Superior temporal gyrus (tissue), 1 donor: ENCODE measurements around the gene FAM20C.

Source experiments
- DNase-seq: peaks from one replicate; pipeline ENCODE4 v3.0.0-alpha.2; 2016; ENCODE audit errors: extremely low spot score

The FAM20C gene

GRCh38 chr7:208816-209215 is 16.4 kb downstream of the FAM20C start:
- no peak for DNase-seq

DNA sequence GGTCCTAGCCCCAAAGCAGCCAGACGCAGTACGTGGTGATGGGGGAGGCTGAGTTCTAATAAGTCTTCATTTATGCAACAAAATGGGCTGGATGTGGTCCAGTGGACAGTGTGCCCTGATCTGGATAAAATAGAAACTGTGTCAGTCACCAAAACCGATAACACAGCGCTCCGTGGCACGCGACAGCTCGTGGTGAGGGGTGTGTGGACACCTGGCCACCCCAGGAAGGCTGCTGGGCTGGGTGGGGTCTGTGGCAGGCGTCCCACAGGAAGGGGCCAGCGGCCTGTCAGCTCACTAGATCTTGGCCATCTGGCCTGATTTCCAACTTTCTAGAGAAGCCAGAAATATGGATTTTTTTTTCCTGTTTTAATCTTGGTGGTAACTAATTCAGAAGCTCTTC is 17.0 kb downstream of the FAM20C start:
- no peak for DNase-seq

- no peak for DNase-seq
Observed at GRCh38 chr7:209906-210305, 17.5 kb downstream of the FAM20C start.

DNA sequence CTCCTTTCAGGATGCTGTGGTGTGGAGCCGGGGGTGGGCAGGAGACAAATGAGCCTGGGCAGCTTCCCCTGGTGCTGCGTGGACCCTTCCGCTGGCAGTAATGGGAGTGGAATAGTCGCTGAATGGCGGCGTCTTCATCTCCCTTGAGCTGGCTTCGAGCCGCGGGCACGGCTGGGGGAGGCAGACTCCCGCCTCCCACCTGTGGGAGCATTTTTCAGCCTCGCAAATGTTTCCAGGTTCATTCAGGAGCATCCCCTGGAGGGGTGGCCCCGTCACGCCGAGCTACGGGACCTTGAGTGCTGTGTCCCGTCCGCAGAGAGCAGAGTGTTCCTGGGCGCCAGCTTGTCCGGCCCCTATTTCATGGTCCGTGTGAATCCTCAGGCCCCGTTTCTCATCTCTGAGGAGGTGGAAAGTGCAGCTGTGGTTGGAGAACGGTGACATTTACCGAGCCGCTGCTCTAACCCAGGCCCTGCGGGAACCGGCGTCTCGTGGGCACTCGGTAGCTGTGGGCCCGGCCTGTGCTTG is 18.1 kb downstream of the FAM20C start:
- no peak for DNase-seq

DNA sequence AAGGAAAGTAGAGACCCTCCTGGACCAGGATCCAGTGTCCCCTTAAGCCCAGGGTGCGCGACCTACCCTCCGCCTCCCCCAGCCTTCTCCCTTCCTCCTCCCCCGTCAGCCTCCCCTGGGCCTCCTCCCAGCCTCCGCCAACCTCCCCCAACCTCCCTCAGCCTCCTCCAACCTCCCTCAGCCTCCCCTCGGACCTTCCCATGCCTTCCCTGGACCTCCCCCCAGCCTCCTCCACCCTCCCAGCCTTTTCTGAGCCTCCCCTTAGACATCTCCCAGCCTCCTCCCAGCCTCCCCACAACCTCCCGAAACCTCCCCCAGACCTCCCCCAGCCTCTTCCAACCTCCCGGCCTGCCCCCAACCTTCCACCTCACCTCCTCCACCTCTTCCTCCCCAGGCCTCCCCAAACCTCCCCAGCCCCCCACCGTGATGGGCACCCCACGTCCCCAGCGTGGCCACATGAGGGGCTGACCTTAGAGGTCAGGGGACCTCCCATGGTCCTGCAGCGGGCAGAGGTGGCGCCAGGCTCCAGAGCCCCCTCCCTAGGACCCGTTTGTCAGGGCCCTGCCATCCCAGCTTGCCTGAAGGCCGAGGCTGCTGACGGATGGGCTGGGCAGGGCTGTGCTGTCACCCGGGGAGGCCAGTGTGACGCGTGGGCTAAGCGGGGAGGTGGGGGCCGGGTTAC is 18.8 kb downstream of the FAM20C start:
- DNase-seq = no peak

DNA sequence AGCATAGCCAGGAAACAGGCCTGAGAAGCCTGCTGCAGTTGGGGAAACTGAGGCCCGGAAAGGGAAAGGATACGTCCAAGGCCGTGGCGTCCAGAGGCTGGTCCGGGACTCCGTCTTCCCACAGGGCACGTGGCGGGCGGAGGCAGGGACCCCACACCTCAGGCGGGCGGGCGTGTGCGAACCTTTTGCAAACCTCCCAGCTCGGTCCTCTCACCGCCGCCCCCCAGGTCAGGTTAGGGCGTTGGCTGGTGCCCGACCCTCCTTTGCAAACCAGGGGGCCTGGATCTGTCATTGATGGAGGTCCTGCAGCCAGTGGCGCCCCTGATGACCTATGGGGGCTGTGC is 19.3 kb downstream of the FAM20C start:
- DNase-seq = no peak

GRCh38 chr7:212754-213153 is 20.4 kb downstream of the FAM20C start:
- DNase-seq = no peak

DNA sequence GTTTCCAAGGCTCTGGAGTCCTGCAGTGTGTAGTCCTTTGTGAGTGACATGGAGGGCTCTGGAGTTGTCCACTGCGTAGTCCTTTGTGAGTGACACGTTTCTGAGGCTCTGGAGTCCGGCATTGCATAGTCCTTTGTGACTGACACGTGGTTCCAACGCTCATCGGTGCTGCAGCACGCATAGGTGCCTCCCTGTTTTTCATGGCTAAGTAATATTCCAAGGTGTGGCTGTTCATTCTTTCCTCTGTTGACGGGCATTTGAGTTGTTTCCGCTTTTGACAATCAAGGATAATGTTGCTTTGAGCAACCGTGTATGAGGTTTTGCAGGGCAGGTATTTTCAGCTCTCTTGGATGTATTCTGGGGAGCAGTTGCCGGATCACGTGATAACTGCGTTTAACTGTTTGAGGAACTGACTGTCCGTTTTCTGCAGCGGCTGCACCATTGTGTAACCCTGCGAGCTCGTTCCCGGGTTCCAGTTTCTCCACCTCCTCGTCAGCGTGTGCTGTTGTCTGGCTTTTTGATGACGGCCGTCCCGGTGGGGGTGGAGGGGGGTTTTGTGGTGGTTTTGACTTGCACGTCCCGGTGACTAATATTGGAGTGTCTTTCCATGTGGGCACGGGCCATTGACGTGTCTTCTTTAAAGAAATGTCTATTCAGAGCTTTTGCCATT is 21.1 kb downstream of the FAM20C start:
- DNase-seq = no peak

GRCh38 chr7:214410-215212 is 22.2 kb downstream of the FAM20C start:
- no peak for DNase-seq

GRCh38 chr7:216360-217300 is 24.3 kb downstream of the FAM20C start:
- no peak for DNase-seq

DNA sequence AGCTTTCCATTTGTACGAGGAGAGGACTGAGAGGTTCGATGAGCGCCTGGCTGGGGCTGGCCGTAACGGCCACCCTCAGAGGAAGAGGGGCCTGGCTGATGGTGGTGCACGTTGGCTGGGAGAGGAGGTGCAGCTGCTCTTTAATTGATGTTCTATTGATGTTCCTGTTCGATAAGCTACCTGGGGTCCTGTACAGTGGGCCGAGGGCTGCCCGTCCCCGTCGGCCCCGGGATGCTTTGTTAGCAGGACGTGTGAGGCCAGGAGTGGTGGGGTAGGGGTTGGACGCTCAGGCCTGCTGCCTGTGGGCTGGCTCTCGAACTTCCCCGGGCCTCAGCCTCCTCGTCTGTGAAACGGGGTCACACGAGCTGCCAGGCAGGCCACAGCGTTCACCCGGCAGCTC is 25.4 kb downstream of the FAM20C start:
- no peak for DNase-seq

DNA sequence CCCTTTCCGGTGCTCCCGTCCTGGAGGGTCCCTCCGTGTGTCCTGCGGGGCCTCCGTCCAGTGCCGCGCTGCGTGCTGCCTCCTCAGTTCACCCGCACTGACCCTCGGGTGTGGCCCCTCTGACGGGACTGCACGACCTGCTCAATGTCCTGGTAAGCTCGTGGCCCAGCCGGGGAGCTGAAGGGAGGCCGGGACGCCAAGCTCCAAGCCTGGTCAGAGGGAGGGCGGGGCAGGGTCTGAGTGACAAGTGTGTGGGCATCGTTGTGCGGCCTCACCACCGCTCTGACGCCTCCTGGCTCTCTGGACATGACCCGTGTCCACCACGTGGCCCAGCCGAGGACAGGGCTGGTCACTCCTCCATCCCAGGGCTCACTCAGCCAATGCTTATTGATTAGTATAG is 25.9 kb downstream of the FAM20C start:
- DNase-seq = no peak

DNA sequence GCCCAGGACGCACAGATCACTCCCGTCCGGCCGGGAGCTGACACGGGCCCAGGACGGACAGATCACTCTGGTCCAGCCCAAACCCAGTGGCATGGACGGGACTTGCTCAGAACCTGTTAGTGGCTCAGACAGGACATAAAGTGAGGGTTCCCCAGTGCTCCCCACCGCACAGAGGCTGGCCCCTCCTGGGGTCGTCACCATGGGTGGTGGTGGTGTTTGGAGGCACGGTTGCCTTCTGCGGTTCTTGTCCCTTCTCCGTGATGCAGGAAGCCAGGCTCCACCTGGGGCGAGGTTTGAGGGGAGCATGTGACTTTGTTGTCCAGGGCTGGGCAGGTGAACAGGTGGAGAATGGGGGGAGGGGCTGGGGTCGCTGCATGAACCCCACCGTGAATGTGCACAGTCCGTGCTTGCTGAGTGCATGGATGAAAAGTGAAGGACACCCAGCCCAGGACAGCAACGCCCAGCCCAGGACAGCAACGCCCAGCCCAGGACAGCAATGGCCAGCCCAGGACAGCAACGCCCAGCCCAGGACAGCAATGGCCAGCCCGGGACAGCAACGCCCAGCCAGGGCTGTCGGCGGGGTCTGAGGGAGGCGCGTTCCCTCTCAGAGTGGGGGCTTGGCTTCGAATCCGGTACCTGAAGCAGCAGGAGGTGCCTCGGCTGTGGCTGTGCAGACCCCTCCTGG is 26.7 kb downstream of the FAM20C start:
- no peak for DNase-seq

- DNase-seq = peak; percentile 47
Observed at GRCh38 chr7:219581-220150, 27.3 kb downstream of the FAM20C start.

DNA sequence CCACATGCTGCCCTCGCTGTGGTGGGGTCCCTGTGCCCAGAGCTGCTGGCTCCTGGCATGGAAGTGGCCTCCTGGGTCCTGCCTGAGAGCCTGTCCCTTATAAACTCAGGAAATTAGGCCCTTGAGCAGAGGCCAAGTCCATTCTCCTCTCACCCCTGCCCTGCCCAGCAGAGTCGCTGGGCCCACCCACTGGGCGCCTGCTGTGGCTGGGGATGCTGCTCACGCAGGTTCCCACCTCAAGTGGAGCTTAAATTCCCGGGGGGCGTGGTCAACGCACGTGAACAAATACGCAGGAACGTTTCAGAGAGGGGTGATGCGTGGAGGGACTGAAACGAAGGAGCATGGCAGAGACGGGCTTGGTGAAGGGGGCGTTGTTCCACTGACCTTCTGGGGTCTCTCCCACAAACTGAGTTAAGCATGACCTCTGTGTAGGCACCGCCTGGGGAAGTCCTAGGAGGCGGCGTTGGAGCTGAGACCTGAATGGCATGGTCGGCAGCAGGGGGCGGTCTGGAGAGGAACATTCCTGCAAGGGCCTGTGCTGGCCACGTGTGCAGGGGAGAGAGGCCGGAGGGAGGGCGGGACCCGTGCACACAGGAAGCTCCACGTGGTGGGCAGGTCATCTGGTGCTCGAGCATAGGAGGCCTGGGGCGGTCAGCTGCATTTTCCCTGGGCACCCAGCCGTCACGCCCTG is 27.9 kb downstream of the FAM20C start:
- DNase-seq = no peak

DNA sequence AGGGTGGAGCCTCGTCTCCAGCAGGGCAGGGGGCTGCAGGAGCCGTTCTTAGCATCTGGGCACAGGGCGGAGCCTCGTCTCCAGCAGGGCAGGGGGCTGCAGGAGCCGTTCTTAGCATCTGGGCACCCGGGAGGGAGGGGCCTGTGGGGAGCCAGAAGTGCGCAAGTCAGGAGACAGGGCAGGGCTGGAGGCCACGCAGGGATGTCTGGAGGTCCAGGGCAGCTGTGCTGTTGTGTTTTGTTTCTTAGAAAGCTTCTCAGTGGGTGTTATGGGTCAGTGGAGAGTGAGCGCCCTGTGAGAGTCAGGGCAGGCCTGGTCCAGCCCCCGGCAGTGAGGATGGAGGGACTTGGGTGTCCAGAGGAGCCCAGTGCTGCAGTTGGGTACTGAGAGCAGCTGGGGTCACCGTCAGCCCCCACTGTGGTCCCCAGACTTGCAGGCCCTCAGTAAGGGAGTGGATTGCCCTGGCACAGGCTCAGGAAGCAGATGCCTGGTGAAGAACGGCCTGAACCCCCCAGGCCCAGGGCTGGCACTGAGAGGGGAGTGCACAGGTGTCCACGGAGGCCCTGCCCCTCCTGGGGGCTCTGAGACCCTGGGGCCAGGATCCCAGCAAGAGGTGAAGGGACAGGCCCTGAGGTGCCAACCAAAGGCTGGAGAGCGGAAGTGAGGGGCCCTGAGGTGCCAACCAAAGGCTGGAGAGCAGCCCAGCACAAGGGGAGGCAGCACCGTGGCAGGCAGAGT is 29.8 kb downstream of the FAM20C start:
- DNase-seq = no peak

- no peak for DNase-seq
Observed at GRCh38 chr7:222716-223041, 30.3 kb downstream of the FAM20C start.

DNA sequence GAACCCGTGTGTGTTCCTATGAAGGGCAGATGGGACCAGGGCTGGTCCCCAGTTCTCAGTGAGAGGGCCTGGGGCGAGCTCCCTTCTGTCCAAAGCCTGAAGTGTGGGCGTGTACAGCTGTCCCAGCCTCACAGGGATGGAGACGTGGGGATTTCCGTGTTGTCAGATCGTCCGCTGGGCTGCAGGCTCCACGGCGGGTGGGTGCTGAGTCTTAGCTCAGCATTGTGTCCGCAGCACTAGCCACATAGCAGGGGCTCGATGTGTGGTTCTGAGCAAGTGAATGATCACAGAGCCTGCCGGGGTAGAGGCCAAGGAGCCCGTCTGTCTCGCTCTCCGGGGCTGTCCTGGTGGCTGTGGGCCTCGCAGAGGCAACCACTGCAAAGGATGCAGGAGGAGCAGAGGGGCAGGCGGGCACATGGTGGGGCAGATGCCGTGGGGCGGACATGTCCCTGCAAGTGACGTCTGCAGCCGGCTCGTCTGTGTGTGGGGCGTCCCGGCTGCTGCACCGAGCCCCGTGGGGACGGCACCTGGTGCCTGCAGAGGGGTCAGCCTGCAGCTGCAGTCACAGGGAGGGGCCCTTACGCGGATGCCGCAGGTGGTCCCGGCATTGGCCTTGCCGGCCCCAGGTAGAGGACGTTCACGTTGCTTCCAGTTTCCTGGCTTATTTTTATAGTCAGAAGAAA is 30.9 kb downstream of the FAM20C start:
- no peak for DNase-seq

DNA sequence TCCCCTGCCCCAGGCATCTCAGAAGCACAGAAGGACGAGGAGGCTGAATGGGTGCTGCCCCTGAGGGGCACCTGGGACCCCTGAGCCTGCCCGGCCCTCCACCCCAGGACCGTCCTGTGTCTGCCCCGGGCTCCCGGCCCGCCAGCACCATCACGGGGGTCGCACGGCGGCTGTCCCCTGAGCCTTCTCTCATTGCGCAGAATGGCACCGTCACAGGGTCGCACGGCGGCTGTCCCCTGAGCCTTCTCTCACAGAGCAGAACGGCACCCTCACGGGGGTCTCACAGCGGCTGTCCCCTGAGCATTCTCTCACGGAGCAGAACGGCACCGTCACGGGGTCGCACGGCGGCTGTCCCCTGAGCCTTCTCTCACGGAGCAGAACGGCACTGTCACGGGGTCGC is 31.5 kb downstream of the FAM20C start:
- DNase-seq = no peak
